HG02588 (cell line): ENCODE measurements around the gene EPHB2.
"Not testable (repeated sequence)": the region's sequence is repeated elsewhere in the genome, so short reads cannot be mapped to it uniquely, and the experiment has no call there.

ENCODE experiments used
- ATAC-seq: cut with Tn5 transposase; IDR thresholded peaks from one replicate; pipeline ENCODE4 v1.9.1; 2021; ENCODE audit warnings: mild to moderate bottlenecking, moderate library complexity; ENCODE audit not compliant: unreplicated experiment

The EPHB2 gene

DNA sequence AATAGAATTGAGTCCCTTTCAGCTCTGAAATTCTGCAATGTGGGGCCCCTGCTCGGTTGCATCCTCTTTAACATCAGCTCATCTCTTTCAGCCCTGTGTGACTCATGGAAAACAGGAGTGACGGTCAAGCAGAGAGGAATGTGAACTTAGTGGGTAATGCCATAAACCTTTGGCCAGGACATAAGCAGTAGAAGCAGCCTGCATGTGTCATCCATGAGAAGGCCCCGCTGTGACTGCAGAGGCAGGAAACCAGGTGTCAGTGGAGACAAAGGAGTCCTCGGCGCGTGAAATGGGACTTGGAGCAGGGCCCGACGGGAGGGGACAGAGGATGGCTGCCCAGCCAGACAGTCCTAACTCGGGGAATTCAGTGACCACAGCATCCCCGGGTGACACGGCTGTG lies 21.1 kb upstream of the EPHB2 start:
- no peak for ATAC-seq

DNA sequence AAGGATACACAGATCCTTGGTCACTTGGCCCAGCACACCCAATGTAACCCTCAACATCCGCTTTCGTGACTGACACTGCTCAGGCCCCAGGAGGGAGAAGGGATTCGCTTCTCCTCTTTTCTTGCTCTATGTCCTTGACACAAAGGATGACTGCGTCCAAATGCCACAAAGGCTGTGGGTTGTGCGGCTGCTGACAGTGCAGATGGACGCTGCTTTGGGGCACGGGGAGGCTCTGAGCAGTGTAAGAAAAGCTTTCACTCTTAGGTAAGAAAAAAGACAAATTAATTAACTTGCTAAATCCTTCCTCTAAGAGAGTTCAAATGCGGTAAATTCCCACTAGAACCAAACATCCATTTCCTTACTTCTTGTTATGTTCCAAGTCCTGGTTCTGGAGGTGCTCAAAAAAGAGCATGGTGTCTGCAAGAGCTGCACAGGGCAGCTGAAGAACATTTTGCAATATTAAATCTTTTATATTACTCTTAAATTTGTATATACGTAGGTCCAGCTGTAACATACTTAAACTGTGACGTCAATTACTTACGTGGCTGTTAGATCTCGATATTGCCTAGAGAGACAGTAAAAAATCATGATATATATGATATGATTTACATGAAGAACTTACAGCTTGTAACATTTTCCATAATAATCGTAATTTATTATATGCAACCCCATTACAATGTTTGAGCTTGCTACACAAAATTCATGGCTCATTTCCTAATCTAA lies 19.4 kb upstream of the EPHB2 start:
- ATAC-seq = no peak

DNA sequence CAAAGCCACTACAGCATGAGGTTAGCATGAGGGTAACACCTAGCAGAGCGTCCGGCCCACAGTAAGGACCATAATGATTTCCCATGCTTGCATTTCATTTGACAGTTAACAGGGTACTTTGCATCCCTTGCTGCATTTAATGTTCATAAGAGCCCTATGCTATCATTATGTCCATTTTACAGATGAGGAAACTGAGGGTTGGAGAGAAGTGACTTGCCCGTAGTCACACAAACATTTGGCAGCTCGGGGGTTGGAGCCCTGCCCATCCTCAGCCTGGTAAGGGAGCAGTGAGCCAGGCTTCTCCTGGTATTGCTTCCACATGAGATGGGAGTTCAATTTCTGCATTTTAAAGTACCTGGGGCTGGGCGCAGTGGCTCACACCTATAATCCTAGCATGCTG lies 16.5 kb upstream of the EPHB2 start:
- ATAC-seq = no peak

DNA sequence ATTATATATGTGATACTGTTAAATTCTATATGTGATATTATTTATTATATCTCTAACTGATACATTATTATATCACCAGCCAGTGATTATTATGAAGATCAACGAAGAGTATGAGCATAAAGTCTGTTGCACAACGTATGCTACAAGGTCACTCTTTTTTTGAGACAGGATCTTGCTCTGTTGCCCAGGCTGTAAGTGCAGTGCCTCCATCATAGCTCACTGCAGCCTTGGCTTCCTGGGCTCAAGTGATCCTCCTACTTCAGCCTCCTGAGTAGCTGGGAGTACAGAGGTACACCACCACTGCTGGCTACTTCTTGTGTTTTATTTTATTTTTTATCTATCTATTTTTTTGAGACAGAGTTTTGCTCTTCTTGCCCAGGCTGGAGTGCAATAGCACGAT lies 14.0 kb upstream of the EPHB2 start:
- ATAC-seq = no peak

DNA sequence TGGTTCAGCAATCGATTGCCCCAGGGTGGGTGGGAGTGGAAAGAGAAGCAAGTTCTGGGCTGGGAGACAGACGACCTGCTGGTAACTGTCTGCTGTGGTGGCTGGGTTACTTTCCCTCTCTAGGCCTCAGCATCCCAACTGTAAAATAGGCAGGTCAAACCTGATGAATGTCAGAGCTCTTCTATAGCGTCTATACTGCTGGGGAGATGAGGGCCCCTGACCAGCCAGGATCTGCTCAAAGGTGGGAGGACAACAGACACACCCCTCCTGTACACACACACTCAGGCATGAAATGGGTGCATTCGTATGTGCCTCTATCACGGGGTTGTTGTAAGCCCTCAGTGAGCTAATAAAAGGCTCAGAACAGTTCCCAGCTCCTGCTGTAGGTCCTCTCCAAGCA lies 12.7 kb upstream of the EPHB2 start:
- ATAC-seq = no peak

DNA sequence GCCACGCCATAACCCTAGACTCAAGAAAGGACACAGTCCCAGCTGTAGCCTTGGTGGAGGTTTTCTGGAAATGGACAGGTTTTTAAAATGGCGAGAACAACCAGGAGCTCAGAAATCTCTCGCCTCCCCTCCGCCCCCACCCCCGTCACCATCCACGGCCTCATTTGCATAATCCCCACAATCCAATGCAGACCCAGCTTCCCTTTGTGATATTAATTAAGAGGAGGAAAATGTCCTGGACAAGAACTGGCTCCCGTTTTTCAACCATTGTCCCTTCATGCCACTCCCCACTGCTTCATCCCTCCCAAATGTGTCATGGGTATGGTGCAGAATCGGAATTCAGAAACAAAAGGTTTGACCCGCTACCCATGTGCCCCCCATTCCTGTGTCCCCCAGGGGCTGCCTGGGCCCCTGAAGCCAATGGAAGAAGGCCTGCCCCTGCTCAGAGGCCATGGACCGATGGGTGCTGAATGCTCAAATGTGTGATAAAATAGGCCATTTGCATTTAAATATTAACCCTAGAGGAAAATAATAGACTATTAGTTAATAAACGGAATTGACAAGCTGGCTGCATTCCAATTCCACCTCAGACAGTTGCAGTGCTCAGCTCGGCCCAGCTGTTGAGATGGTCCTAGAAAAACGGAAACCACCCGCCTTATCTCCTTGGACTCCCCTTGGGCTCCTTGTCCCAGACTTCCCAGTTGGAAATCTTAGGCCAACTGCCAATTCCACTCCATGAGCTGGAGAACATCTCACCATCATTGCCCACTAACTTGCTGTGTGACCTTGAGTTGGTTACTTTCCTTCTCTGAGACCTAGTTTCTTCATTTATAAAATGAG lies 10.7 kb upstream of the EPHB2 start:
- no peak for ATAC-seq

DNA sequence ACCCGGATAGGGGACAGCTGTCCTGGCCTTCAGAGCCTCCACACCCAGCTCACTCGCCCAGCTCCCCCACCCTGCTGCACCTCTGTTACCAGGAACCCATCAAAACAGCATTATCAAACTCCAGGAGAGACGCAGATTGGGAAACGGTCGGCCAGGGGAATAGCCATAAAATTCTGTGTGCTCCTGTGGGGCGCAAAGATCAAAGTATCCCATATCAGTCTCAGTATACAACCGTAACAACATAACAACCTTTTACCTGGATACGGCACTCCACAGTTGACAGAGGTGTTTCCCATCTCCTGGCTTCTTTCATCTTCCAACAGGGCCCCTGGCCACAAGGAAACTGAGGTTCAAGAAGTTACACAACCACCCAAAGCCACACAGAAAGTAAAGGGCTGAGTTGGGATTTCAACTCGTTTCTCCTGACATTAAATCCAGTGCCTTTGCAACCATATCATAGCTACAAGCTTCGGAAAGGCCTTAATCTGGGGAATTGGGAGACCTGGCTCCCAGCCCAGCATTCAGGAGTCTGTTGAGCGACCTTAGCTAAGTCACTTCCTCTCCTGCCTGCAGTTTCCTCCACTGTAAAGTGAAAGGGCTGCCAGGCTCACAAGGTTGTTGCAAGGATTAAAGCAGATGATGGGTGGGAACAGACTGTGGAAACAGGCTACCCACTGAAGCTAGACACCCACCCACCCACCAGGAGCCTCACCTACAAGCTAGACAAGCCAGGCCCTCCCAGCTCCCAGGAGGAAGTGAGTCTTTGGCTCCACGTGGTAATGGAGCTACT lies 8.1 kb upstream of the EPHB2 start:
- ATAC-seq = no peak

DNA sequence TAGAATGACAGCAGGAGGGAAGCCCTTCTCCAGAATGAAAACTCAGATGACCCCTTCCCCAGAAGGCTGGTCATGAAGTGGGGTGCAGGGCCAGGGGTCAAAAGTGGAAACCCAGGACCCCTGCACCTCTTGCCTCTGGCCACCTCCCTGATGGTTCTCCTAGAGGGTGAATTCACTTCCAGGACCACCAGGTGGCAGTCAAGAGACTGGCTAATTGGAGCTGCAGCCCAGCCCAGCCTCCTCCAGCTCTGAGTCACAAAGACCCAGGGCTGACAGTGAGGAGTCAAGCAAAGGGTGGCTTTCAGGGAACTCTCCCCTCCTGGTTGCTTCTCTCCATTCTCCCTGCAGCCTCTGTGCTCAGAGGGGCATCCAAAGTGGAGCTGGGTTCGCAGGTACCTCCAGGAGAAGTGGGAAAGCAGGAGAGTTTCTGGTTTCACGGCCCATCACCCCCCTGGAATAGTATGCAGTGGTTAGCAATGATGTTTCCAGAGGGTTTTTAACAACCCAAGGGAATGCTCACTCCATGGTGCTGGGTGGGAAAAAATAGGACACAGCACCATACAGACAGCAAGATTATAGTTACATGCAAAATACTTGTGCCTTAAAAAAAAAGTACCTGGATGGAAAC lies 6.1 kb upstream of the EPHB2 start:
- peak; percentile 54 for ATAC-seq

DNA sequence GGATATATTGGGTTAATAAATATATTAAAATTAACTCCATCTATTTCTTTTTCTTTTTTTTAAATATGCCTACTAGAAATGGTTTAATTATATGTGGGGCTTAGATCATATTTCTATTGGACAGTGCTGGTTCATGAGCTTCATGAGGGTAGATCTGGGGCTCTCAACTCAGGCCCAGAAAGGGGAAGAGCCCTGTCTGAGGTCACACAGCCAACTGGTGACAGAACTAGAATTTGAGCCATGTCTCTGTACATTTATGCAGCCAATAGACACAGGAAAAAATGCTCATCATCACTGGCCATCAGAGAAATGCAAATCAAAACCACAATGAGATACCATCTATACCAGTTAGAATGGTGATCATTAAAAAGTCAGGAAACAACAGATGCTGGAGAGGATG lies 5.1 kb upstream of the EPHB2 start:
- no peak for ATAC-seq

DNA sequence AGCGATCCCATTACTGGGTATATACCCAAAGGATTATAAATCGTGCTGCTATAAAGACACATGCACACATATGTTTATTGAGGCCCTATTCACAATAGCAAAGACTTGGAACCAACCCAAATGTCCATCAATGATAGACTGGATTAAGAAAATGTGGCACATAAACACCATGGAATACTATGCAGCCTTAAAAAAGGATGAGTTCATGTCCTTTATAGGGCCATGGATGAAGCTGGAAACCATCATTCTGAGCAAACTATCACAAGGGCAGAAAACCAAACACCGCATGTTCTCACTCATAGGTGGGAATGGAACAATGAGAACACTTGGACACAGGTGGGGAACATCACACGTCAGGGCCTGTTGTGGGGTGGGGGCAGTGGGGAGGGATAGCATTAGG lies 4.5 kb upstream of the EPHB2 start:
- ATAC-seq = not testable (repeated sequence)

DNA sequence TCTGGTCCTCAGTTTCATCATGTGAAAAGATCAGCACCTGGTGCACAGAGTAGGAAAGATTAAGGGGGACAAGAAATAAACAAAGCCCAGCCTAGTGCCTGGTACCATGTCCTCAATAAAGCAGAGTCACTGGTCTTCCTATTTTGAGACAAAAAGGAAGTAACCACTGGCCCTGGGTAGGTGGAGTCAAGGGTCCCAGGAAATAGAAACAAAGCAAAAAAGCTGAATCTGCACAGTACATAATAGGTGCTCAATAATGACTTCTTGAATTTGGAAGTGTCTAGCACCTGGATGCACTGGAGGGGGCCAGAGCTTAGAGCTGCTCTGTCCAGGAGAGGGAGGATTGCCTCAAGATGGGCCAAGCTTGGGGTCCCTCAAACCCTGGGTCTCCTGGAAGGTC lies 1.9 kb upstream of the EPHB2 start:
- ATAC-seq = no peak

DNA sequence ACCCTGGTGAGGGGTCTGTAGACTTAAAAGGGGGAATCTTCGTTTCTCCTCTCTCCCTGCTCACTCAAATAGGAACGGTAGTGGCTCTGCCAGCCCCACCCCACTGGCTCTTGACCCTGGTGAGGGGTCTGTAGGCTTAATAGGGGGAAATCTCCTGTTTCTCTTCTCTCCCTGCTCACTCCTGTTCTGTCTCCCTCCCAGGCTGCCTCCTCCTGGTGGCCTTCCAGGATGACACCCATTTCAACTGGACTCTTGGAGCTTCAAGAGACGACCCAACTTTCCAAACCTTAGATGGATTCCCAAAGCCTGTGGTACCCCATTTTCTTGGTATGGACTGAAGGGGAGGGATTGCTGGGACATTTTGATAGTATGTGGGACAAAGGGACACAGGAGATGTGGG lies 1.4 kb upstream of the EPHB2 start:
- no peak for ATAC-seq

DNA sequence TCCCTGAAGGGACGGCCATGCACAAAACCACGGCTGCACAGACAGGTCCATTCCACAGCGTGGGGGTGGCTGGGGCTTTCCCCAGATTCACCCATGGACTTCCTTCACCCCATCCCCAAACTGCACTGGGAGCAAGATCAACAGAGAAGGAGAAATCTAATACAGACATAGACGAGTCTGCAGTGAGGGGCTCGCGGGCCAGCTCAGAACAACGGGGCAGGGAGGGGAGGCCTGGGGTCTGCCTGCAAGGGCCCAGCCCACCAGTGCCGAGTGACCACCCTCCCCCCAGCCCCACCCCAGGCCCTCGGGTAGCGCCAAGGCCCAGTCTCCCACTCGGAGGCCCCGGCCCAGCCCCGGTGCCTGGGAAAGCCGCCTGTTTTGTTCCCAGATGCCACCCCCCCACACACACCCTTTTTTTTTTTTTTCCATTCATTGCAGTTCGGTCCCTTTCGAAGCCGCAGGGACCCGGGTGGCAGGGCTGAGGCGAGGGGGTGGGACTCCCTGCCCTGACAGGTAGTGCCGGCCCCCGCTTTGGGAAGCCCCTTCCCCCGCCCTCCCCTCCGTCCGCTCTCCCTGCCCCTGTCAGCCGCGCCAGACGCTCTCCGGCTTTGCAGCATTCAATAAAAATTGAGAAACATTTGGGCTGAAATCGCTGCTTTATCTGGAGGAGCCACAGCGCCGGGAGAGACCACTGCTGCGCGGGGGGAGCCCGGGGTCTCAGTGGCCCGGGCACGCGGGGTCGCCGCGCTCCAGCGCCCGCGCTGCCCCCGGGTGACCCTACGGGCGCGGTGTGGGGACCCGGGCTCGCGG lies 543 bp upstream of the EPHB2 start:
- ATAC-seq = no peak

DNA sequence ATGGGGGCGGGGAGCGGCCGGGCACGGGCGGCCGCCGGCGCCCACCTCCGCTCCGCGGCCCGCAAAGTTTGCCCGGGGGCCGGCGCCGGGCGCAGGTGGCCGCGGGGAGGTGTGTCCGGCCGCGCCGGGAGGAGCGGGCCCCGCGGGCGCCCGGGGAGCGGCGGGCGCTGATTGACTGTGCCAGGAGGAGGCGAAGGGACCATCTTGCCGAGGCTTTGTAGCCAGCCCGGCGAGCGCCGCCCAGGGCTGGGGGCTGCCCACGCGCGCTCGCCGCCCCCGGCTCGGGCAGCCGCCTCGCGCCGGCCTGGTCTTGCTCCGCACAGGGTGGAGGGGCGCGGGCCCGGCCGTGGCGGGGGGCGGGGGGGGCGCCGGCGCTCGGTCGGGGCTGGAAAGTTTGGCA lies 432 bp downstream of the EPHB2 start:
- no peak for ATAC-seq

DNA sequence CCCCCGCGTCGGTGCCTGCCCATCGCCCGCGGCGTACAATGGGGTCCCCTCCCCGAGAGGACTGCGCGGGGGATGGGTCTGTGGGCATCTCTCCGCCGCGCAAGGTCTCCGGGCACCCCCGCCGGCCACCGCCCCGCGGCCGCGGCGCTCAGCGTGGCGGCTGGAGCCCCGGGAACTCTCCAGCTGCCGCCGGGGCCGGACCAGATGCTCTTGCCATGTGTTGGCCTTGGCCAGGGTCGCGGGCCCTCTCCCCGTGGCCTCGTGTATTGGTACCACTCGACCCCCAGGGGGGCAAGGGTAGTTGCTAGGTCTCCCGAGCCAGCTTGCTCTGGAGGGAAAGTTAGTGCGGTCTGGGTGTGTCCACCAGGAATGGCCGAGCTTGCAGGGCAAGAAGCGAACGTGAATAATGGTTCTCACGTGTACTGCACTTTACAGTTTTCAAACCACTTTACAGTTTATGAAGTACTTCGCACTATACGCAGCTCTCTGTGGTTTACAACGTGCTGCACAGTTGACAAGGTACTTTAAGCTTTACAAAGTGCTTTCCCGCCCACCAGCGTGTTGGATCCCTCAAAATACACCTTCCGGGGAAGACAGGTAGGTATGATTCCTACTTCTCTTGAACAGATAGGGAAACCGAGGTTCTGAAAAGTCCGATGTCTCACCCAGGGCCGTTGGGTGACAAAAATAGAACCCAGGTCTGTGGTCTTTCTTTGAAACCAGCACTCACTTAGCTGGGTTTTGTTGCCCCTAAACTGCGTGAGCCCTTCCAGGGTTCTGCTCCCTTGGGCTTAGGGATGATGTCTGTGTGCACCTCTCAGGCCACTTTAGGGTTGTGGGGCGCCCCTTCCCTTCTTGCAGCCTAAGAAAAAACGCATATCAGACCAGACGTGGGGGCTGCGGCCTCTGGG lies 1.2 kb downstream of the EPHB2 start:
- ATAC-seq = no peak

DNA sequence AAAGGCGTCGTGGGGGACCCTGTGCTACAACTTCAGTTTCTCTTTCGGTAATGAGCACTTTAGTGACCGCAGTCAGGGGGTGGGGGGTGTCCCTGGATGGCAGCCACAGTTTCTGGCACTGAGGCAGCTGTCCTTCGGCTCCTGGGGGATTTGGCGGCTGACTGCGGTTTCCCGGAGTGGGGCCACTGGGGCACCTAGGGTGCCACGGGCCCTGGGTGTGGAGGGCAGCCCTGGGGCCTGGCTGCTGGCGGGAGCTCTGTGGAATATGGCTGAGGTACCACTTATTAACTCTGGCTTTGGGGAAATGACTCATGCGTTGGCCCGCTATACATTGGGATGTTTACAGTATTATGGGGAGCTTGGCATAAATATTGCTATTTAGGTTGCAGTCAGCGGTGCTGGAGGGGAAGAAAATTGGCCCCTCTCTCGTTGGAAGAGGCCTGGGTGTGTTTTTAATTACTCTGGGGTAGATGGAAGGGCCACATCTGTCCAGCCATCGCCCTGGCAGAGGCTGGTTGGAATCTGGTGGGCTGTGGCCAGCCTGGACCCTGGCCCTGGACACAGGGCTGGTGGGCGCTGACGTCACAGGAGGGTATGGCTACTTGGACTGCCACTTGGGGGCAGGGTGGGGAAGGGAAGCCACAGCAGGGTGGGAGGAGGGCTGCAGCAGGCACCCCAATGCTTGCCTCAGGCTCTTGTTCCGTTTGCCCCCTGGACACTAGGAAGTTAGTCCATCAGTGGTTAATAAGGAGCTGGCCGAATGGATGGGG lies 2.0 kb downstream of the EPHB2 start:
- no peak for ATAC-seq

DNA sequence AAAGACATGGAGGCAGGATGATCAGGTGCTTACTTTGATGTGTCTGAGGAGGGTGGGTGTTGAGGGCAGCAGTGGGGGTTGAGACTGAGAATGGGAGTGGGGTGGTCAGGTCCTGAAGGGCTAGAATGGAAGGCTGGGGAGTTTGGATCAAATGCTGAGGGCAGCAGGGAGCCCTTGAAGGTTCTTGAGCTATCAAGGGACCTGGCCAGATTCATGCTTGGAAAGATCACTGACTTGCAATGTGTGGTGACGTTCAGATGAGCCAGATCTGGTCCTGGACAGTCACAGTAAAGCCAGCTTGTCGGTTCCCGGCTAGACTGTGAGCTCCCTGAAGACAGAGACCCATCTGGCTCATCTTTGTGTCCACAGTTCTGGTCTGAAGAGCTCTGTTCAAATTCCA lies 3.8 kb downstream of the EPHB2 start:
- no peak for ATAC-seq

DNA sequence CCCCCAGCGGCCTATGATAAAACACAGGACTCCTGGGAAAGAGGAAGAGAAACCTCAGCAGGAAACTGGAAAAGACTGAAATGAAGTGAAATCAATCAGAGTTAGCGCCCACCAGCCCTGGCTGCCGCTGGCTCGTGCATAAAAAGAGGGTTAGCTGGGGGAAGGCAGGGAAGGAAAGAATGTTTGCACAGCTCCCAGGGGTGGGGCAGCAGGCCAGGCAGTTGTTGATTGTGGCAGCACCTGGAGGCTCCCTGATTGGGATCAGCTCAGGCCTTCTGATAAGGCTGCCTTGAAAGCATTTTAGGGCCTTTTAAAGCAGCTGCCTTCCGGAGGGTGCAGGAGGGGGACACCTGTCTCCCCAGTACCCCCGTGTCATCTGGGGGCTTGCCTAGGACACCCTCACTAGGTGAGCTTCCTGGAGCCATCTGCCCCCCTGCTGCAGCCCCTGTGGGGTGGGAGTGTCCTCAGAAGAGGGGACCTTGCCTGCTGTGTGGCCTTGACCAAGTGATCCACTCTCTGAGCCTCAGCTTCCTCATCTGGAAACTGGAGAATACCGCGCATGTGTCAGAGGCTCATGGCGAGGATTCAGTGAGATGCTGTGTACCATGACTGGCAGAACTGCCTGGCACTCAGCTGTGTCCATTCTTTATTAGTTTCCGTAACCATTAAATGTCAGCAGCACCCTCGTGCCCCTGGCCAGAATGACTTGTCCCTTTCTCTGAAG lies 6.6 kb downstream of the EPHB2 start:
- ATAC-seq = no peak
